Body of pancreas (tissue), 4 donors: ENCODE measurements around the gene FUT7.

Source experiments
- CTCF ChIP-seq, 7 experiments: fragments of 450-650 bp in 4 of 7; fragments of 200-600 bp in 3 of 7; sonication (generic) in 3 of 7; IDR thresholded peaks; one replicate each; pipeline ENCODE4 v1.5.1; 2016 to 2019; ENCODE audit warnings: antibody characterized with exemption in 7 of 7
- POLR2A ChIP-seq, 3 donors: fragments of 450-650 bp; IDR thresholded peaks; one replicate each; pipeline ENCODE4 v1.6.1; 2016; ENCODE audit warnings: antibody characterized with exemption in 3 of 3, mild to moderate bottlenecking in 2 of 3

- no peak for TF ChIP-seq POLR2A (IDR thresholded peaks at IDR 0.05)
- TF ChIP-seq CTCF (IDR thresholded peaks at IDR 0.05): no peak
Observed at GRCh38 chr9:136994180-136994887, 37.6 kb downstream of the FUT7 start.
